Measurements from ENCODE around the gene ABCC10.
A peak's percentile ranks its signal among the peaks of the same experiment; 100 is the strongest.
"Not testable (repeated sequence)": the region's sequence is repeated elsewhere in the genome, so short reads cannot be mapped to it uniquely, and the experiment has no call there.

ABCC10 gene, protein sequence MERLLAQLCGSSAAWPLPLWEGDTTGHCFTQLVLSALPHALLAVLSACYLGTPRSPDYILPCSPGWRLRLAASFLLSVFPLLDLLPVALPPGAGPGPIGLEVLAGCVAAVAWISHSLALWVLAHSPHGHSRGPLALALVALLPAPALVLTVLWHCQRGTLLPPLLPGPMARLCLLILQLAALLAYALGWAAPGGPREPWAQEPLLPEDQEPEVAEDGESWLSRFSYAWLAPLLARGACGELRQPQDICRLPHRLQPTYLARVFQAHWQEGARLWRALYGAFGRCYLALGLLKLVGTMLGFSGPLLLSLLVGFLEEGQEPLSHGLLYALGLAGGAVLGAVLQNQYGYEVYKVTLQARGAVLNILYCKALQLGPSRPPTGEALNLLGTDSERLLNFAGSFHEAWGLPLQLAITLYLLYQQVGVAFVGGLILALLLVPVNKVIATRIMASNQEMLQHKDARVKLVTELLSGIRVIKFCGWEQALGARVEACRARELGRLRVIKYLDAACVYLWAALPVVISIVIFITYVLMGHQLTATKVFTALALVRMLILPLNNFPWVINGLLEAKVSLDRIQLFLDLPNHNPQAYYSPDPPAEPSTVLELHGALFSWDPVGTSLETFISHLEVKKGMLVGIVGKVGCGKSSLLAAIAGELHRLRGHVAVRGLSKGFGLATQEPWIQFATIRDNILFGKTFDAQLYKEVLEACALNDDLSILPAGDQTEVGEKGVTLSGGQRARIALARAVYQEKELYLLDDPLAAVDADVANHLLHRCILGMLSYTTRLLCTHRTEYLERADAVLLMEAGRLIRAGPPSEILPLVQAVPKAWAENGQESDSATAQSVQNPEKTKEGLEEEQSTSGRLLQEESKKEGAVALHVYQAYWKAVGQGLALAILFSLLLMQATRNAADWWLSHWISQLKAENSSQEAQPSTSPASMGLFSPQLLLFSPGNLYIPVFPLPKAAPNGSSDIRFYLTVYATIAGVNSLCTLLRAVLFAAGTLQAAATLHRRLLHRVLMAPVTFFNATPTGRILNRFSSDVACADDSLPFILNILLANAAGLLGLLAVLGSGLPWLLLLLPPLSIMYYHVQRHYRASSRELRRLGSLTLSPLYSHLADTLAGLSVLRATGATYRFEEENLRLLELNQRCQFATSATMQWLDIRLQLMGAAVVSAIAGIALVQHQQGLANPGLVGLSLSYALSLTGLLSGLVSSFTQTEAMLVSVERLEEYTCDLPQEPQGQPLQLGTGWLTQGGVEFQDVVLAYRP (N-terminal part only)

DNA sequence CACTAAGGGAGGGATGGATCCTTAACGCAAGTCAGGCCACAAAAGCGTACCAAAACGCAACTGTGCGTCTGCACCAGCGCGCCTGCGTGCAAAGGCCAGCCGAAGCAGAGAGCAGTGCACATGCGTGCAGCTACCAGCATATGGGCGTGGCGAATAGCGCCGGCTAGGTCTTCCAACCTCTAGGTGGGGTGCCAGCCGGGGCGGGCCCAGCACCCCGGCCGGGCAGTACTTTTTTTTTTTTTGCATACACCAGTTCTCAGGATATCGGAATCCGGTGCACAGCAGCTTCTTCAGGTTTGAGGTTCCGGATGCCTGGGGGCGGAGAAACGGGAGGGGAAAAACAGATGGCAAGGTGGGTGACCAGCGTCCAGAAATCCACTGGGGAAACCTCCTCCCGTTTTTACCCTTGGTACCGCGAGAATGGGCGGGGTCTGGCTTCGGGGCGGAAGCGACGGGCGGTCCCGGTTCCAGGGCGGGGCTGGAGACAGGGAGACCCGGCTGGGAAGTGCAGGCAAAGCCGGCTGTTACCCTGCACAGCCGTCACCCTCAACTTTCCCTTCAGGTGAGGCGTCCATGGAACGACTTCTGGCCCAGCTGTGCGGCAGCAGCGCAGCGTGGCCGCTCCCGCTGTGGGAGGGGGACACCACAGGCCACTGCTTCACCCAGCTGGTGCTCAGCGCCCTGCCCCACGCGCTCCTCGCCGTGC is at the start of gene ABCC10:
Gene ABCC10 (plus strand): TSS at position 136 of the 706 bp plus-strand sequence. CDS start 438 bp downstream, at position 574.
- peak; percentile 96 for DNase-seq

DNA sequence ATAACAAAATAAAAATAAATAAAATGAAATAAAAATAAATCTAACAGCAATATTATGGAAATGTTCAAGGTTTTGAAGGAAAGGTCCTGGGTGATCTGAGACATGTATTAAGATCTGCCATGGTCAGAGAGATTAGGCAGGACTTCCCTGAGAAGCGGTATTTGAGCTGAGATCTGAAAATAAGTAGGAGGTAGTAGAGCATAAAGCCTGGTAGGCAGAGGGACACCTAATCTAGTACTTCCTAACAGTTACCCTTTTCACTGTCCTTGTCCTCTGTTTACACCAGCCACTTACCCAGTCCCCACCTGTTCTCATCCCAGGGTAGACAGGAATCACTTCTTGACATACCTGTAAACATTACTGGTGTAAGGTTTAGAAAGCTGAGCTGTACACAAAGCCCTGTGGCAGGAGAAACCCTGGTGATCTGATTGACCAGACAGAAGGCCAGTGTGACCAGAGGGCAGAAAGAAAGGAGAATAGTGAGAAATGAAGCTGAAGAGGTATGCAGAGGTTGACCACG is 49.6 kb upstream of the ABCC10 start:
- DNase-seq: no peak

DNA sequence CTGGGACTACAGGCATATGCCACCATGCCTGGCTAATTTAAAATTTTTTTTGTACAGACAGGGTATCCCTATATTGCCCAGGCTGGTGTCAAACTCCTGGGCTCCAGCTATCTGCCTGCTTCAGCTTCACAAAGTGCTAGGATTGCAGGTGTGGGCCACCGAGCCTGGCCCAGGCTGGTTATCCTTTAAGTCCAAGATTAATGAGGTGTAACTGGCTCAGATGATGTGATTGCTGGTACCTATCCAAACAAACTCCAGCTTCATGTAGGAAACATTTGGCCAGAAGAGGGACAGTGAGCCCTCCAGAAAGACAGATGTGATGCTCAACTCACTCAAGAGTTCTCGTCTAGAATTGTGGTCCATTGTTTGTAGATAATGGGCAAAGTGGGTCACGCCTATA is 48.7 kb upstream of the ABCC10 start:
- DNase-seq: no peak

DNA sequence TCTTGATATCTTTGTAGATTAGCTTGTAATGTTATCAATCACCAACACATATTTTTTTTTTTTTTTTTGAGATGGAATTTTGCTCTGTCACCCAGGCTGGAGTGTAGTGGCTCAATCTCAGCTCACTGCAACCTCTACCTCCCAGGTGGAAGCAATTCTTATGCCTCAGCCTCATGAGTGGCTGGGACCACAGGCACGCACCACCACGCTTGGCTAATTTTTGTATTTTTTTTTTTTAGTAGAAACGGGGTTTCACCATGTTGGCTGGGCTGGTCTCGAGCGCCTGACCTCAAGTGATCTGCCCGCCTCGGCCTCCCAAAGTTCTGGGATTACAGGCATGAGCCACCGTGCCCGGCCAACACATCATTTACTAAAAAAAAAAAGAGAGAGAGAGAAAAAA is 46.5 kb upstream of the ABCC10 start:
- DNase-seq: not testable (repeated sequence)

DNA sequence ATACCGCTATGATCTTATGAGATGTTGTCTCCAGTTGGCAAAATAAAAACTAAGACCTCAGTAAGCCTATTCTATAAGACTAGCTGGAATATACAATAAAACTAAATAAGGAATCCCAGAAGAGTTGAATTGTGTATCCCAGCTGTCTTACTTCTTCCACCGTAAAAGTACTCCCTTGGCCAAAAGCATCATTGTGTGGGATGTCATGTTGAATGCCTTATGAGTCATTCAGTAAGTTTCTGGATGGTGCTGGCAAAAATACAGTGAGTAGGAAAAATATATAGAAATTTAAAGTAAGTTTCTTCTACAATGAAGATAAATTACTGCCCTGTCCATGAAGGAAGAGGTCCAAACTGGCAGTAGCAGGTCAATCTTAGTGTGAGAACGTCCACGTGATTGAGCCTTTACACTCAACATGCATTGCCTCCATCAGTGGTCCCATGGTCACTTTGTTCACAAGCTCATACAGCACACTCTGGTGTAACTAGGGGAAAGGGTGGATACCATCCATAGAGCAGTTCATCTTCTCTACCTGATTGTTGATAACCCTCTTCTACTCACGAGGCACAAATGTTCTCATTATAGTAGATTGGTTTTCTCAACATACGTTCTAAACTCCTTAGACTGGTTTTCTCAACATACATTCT is 44.2 kb upstream of the ABCC10 start:
- DNase-seq: no peak

DNA sequence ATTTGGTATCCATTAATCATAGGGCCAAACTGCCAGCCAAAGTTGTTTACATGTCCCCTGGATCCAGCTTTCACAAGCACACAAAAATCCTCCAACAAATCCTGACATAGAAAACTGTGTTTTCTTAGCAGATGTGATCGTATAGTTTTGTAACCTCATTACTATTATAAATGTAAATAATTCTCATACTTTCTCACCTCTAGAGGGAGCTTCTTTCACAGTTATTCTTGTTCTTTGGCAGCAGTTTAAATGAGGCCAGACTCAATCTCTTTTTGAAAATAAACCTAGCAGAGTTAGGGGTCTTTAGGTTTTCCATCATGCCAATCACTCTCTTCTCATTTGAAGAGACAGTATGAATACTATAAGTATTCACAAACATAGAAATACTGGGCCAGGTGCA is 40.8 kb upstream of the ABCC10 start:
- no peak for DNase-seq

DNA sequence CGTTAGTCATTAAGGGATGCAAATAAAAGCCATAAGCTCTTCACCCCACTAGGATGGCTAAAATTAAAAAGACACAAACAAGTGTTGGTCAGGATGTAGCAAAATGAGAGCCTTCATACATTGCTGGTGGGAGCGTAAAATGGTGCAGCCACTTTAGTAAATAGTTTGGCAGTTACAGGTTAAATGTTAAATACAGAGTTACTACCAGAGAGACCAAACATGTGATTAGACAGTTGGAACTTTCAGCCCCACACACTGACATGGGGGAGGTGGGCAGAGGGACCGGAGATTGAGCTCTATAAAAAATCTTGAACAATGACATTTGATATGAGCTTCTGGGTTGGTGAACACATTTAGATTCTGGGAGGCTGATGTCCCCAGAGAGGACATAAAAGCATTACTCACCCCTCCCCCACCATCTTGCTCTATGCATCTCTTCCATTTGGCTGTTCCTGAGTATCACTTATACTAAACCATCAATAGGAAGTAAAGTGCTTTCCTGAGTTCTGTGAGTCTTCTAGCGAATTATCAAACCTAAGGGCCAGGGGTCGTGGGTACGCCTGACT is 37.5 kb upstream of the ABCC10 start:
- DNase-seq: no peak

DNA sequence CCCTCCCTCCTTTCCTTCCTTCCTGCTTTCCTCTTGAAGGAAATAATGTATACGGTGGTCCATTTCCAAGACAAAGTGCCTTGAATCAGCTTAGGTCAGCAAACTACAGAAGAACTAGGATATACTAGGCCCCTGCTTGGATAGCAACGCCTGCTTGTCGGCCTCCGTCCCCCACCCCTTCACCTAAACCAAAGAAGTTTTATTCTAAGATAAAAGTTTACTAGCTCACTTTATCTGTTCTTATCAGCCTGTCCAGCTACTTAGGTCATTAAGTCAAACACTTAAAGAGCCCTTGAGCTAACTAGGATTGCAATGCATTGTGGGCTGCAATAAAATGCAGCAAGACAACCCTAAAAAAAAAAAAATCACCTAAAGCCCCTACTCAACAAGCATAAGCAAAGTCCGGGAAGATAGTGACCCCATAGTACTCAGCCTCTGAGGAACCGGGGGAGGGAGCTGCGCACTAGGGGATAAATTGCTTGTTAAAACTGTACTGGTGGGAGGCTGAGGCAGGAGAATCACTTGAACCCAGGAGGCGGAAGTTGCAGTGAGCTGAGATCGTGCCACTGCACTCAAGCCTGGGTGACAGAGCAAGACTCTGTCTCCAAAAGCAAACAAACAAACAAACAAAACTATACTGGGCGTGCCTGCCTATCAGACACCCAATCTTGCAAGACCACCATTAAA is 36.4 kb upstream of the ABCC10 start:
- DNase-seq: not testable (repeated sequence)

DNA sequence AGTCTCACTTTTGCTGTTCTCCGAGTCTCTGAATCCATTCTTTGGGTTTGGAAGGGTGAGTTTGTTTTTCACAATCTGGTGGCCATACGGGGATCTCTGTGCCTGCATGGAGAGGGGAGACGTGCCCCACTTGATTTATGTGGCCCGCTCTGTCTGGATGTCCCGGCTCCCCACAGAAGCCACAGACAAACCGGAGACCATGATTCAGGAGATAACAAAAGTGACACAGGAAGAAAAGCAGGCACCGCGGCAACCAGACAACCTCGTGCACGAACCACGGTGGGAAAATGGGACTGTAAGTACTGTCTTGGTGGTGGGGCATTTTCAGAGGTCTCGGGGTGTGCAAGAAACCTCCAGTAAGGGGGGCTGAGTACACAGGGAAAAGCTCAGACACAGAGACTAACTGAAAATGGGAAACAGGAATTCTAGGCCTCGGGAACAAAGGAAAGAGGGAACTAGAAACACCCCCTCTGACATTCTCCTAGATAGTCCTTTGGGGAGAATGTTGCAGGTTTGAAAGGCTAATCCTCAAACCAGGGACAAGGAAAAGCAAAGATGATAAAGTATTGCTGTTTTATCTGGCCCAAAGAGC is 35.8 kb upstream of the ABCC10 start:
- DNase-seq: peak; percentile 20

DNA sequence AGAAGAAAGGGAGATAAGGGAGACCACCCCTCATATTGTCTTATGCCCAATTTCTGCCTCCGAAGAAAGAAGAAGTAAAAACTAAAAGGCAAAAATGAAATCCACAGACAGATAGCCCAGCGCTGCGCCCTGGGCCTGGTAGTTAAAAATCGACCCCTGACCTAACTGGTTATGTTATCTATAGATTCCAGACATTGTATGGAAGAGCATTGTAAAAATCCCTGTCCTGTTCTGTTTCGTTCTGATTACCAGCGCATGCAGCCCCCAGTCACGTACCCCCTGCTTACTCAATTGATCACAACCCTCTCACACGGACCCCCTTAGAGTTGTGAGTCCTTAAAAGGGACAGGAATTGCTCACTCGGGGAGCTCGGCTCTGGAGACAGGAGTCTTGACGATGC is 34.2 kb upstream of the ABCC10 start:
- not testable (repeated sequence) for DNase-seq

DNA sequence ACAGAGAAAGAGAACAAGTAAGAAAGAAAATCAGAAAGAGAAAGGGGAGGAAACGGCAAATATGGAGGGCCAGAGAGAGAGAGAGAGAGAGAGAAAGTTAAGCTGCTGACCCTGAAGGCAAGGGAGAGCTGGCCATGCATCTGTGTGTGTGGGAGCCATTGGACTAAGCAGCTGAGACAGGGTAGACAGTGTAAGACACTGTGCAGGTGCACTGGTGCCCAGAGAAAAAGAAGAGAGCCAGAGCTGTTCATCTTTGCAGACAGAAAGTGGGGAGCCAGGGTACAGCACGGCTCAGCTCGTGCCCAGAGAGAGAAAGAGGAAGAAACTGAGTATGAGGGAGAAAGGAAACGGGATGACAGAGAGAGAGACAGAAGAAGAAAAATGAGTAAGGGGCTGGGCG is 33.7 kb upstream of the ABCC10 start:
- no peak for DNase-seq

DNA sequence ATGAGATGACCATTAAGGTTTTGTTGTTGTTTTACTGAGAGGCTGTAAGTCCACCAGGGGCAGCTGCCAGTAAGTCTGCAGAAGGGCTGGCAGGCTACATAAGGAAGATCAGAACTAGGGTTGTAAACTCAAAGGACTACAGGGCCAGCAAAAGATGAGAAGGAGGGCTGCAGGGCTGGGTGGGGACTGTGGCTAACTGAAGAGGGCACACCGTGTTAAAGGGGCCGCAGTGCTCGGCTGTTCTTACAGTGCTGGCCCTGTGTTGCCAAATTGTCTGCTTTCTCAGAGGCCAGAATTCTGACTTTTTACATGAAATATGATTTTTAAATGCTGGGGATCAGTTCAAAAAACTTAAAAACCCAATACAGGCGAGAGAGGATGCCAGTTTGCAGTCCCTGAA is 32.4 kb upstream of the ABCC10 start:
- no peak for DNase-seq

DNA sequence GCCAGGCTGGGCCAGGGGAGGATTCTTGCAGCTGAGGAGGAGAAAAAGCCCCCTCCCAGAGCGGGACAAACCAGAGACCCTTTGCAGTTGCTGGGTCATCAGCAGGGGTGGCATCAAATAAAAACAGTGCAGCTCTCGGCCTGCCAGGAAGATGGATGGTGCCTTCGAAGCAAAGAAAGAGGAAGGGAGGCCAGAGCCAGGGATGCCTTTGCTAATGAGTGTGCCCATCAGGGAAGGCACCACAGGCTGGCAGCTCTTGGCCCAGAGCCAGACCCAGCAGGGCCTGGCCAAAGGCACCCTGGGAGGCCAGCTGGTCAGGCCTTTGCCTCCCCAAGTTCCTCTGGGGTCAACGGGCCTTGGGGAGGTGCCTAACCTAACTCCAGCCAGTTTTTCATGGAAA is 31.6 kb upstream of the ABCC10 start:
- no peak for DNase-seq

DNA sequence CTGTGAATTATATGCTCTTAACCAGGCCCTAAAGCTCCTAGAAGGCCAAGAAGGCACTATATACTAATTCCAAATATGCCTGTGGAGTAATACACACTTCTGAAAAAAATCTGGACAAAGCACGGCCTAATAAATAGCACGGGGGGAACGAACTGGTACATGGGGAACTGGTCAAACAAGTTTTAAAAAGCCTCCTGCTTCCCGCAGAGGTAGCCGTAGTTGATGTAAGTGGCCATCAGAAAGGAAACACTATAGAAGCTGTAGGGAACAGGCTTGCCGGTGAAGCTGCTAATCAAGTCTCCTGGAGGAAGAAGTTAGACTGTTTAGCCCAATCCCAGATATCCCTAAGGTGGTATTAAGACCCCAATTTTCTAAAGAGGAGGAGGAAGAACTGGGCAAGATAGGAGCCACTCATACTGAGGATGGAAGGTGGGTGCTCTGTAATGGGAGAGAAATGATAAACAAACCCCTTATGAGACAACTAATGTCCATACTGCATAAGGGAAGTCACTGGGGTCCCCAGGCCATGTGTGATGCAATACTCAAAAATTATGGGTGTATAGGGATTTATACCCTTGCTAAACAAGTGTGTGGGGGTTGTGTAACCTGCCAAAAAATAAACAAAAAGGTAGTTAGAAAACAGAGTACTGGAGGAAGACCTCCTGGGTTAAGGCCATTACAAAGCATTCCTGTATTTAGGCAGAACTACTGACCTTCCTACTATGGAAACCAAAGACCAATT is 30.8 kb upstream of the ABCC10 start:
- no peak for DNase-seq

DNA sequence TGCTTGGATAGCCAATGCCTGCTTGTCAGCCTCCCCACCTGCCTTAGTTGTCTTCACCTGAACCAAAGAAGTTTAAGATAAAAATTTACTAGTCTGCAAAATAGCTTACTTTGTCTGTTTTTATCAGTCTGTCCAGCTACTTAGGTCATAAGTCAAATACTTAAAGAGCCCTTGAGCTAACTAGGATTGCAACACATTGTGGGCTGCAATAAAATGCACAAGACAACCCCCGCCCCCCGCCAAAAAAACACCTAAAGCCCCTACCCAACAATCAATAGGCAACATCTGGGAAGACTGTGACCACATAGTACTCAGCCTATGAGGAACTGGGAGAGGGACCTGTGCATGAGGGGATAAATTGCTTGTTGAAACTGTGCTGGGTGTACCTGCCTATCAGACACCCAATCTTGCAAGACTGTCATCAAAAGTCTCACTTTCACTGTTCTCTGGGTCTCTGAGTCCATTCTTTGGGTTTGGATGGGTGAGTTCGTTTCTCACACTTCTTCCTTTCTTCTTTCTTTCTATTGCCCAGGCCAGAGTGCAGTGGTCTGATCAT is 27.3 kb upstream of the ABCC10 start:
- no peak for DNase-seq

DNA sequence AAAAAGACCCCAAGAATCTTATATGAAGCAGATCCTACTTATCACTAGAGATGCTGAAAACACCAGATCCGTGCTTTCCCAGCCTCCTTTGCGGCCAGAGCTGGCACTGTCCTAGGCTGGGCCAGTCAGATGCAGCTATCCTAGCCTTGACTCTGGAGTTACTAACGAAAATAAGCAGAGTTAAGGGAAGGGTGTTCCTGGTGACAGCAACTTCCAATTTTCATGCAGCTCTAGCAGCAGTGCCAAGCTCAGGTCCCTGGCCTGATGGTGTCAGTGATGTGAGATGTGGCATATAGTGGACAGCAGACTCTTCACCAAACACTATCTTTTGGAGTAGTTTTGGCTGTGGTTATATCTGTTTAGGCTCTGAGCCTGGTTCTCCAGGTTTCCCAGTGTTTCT is 25.6 kb upstream of the ABCC10 start:
- no peak for DNase-seq

DNA sequence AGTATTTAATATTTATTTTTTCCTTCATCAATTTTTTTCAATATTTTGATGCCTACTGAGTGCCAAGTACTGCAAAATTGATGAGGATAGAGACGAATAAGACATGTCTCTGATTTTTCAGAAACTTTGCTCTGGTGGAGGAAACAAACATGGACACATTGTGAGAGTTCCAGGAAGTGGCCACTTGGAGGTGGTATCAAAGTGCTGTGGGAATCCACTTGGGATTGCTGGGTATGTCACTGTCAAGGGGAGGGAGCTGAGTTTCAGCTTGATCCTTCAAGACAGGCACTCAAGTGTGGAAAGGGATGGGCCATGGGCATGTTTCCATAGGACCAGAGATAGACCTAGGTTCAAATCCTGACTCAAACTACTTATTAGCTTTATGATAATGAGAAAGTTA is 24.5 kb upstream of the ABCC10 start:
- DNase-seq: no peak

DNA sequence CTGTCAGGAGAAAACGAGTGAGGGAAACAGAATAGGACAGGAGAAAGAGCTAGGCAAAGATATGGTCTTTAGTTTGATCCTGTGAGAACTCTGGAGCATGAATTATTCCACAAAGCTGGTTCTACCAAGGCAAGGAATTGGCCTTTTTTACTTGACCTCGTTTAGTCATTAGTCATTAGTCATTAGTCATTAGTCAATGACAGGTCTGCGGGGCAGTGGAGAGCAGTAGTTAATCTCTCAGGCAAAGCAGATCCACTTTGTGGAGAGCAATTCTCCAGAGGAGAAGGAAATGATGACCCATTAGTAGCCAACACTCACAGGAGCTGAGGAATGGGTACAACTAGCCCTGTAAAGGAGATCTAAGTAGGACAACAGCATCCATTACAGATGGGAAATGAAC is 22.0 kb upstream of the ABCC10 start:
- no peak for DNase-seq

DNA sequence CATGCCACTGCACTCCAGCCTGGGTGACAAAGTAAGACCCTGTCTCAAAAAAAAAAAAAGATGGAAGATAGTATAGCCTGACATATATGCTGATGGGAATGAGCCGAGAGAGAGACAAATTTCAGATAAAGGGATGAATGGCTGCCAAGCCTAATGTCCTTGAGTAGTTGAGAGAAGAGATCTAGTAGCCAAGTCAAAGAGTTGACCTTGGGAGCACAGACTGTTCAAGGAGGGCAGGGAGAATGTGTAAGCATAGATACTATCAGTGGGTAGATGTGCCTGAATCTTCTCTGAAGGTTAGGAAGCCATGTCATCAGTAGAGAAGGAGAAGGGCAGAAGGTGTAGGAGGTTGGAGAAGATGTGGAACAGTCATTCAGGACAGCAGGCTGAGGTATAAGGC is 20.0 kb upstream of the ABCC10 start:
- DNase-seq: no peak
